OCI-LY3 (cell line): ENCODE data around the gene NCL.

Experiments
- CTCF ChIP-seq: fragments of 200-600, 300-600 bp; sonication (generic); IDR thresholded peaks from 2 replicates; pipeline ENCODE4 v1.5.1; 2014; ENCODE audit warnings: antibody characterized with exemption, low read length, low read depth
- EZH2phosphoT487 ChIP-seq: fragments of 200-600 bp; shearing (Covaris generic); IDR thresholded peaks from 2 replicates; pipeline ENCODE4 v1.6.1; 2018; ENCODE audit warnings: antibody characterized with exemption, mixed run types, low read depth

- no peak for TF ChIP-seq CTCF
- TF ChIP-seq EZH2phosphoT487 = no peak
Measured at GRCh38 chr2:231409776-231410175, 54.5 kb downstream of the NCL start.
